Measurements from ENCODE around the gene ATIC. TPM values are rescaled to one million over a fixed set of nuclear protein-coding genes. Genes with fewer than 3 reads are reported as not detected.

The ATIC gene
- total RNA-seq, 2 experiments from 2014 or later: 60.8 to 224 TPM

GRCh38 chr2:215374002-215374401, 62.1 kb downstream of the ATIC start:
- no peak overlapping the region for H3K27ac ChIP-seq (ENCODE audit: low read depth, low read length, poor library complexity, severe bottlenecking)
- BruUV-seq (replicated peaks): no TSS peak
- H3K4me3 ChIP-seq (ENCODE audit: low read depth, low read length, poor library complexity, severe bottlenecking): no peak overlapping the region
- no peaks in the 10 kb centered on the region; the same call in 1 of the 2 replicates for H4K20me1 ChIP-seq (ENCODE audit: insufficient read depth, low read length)
- TF ChIP-seq CTCF (conservative IDR thresholded peaks at IDR 0.05; ENCODE audit: low read length): no peak
- TF ChIP-seq EZH2phosphoT487 (IDR thresholded peaks at IDR 0.05; ENCODE audit: borderline replicate concordance, low read depth, low read length): no peak
- H3K36me3 ChIP-seq (ENCODE audit: insufficient read depth, low read length): no peaks in the 10 kb centered on the region; the same call in 1 of the 2 replicates
- no peaks in the 10 kb centered on the region for H3K4me1 ChIP-seq (ENCODE audit: insufficient read depth, low read length, poor library complexity, severe bottlenecking)
- CTCF ChIA-PET (ENCODE audit: unreplicated experiment): no interaction called here
- intact Hi-C loops (cut with micrococcal nuclease; ENCODE audit: unreplicated experiment): no loop called here
- H3K79me2 ChIP-seq (ENCODE audit: insufficient read depth, low read depth, low read length): no peaks in the 10 kb centered on the region
- no peak overlapping the region for H3K4me2 ChIP-seq (ENCODE audit: low read length)
- DNase-seq (ENCODE audit: low spot score): no peak
- H3K9me3 ChIP-seq (ENCODE audit: low read length): no peaks in the 10 kb centered on the region
- no peaks in the 10 kb centered on the region for H3K9me2 ChIP-seq (ENCODE audit: insufficient read depth, low read length)
- no peak overlapping the region for H2AFZ ChIP-seq (ENCODE audit: low read length)
- POLR2A ChIA-PET: no interaction called here

GRCh38 chr2:215374642-215375466, 63.0 kb downstream of the ATIC start:
- DNase-seq (ENCODE audit: low spot score): no peak
- intact Hi-C loops (cut with micrococcal nuclease; ENCODE audit: unreplicated experiment): no loop called here
- BruUV-seq (replicated peaks): no TSS peak

More at GRCh38 chr2:215374642-215375466, 63.0 kb downstream of the ATIC start:
- Histone ChIP-seq H3K9me3 (ENCODE audit: low read length) (no peaks in the 10 kb centered on the region), H3K79me2 (ENCODE audit: insufficient read depth, low read depth, low read length) (no peaks in the 10 kb centered on the region), H3K27ac (ENCODE audit: low read depth, low read length, poor library complexity, severe bottlenecking) (no peak overlapping the region), H2AFZ (ENCODE audit: low read length) (no peak overlapping the region), H3K36me3 (ENCODE audit: insufficient read depth, low read length) (no peaks in the 10 kb centered on the region; the same call in 1 of the 2 replicates), H3K4me2 (ENCODE audit: low read length) (no peak overlapping the region), H4K20me1 (ENCODE audit: insufficient read depth, low read length) (no peaks in the 10 kb centered on the region; the same call in 1 of the 2 replicates), H3K4me3 (ENCODE audit: low read depth, low read length, poor library complexity, severe bottlenecking) (no peak overlapping the region), H3K4me1 (ENCODE audit: insufficient read depth, low read length, poor library complexity, severe bottlenecking) (no peaks in the 10 kb centered on the region), H3K9me2 (ENCODE audit: insufficient read depth, low read length) (no peaks in the 10 kb centered on the region)
- no peak for TF ChIP-seq EZH2phosphoT487 (IDR thresholded peaks at IDR 0.05; ENCODE audit: borderline replicate concordance, low read depth, low read length)
- TF ChIP-seq CTCF (conservative IDR thresholded peaks at IDR 0.05; ENCODE audit: low read length): no peak
- POLR2A ChIA-PET: no interaction called here
- CTCF ChIA-PET (ENCODE audit: unreplicated experiment): no interaction called here
